Astrocyte (in vitro differentiated cells and primary cell): ENCODE measurements around the gene ANKRD29. TPM values are rescaled to one million over a fixed set of nuclear protein-coding genes. Genes with fewer than 3 reads are reported as not detected.

Experiments used
- DNase-seq: peaks from one replicate; pipeline ENCODE4 v3.0.0-alpha.2; 2010; ENCODE audit warnings: low read depth
- FAIRE-seq: peaks from 2 replicates; lab custom pipeline; 2011; peaks lifted over from hg19 to GRCh38; lab: Jason Lieb, UNC
- H2AFZ ChIP-seq: 2 replicates; pipeline ENCODE4 v1.6.0; 2012; ENCODE audit warnings: low read depth, low read length, inconsistent platforms
- H3K27ac ChIP-seq: 2 replicates; pipeline ENCODE4 v1.5.1; 2011; ENCODE audit warnings: low read depth, low read length, inconsistent platforms
- H3K27me3 ChIP-seq: 2 replicates; pipeline ENCODE4 v1.6.0; 2011; ENCODE audit warnings: low read length, inconsistent platforms; ENCODE audit not compliant: insufficient read depth
- H3K36me3 ChIP-seq: 2 replicates; pipeline ENCODE4 v1.5.1; 2011; ENCODE audit warnings: low read length, inconsistent platforms; ENCODE audit not compliant: insufficient read depth
- H3K4me1 ChIP-seq: 2 replicates; pipeline ENCODE4 v1.5.1; 2011; ENCODE audit warnings: low read length, inconsistent platforms; ENCODE audit not compliant: insufficient read depth
- H3K4me2 ChIP-seq: 2 replicates; pipeline ENCODE4 v1.6.0; 2012; ENCODE audit warnings: low read length, inconsistent platforms
- H3K4me3 ChIP-seq: 2 replicates; pipeline ENCODE4 v1.5.1; 2011; ENCODE audit warnings: low read depth, mild to moderate bottlenecking, low read length, inconsistent platforms; ENCODE audit not compliant: insufficient read depth
- H3K79me2 ChIP-seq: 2 replicates; pipeline ENCODE4 v1.6.0; 2012; ENCODE audit warnings: mild to moderate bottlenecking, low read length, inconsistent platforms; ENCODE audit not compliant: insufficient read depth
- H3K9ac ChIP-seq: 2 replicates; pipeline ENCODE4 v1.6.0; 2012; ENCODE audit warnings: mild to moderate bottlenecking, low read length, inconsistent platforms
- H3K9me3 ChIP-seq: 2 replicates; pipeline ENCODE4 v1.5.1; 2012; ENCODE audit warnings: low read depth, mild to moderate bottlenecking, low read length, inconsistent platforms; ENCODE audit not compliant: insufficient read depth
- H4K20me1 ChIP-seq: 2 replicates; pipeline ENCODE4 v1.6.0; 2012; ENCODE audit warnings: low read length, inconsistent platforms; ENCODE audit not compliant: insufficient read depth
- H3K27ac Mint-ChIP-seq: one replicate; pipeline ENCODE4 v1.8.0; 2021; ENCODE audit warnings: mild to moderate bottlenecking, mixed read lengths; ENCODE audit not compliant: unreplicated experiment
- H3K27me3 Mint-ChIP-seq: one replicate; pipeline ENCODE4 v1.8.0; 2021; ENCODE audit warnings: low read depth, mixed read lengths; ENCODE audit not compliant: unreplicated experiment
- H3K36me3 Mint-ChIP-seq: one replicate; pipeline ENCODE4 v1.8.0; 2021; ENCODE audit warnings: low read depth, mixed read lengths; ENCODE audit not compliant: unreplicated experiment
- H3K4me1 Mint-ChIP-seq: one replicate; pipeline ENCODE4 v1.8.0; 2021; ENCODE audit warnings: low read depth, mixed read lengths; ENCODE audit not compliant: unreplicated experiment
- H3K4me3 Mint-ChIP-seq: one replicate; pipeline ENCODE4 v1.8.0; 2021; ENCODE audit warnings: mild to moderate bottlenecking, moderate library complexity, mixed read lengths; ENCODE audit not compliant: unreplicated experiment
- H3K9me3 Mint-ChIP-seq: one replicate; pipeline ENCODE4 v1.8.0; 2021; ENCODE audit warnings: mild to moderate bottlenecking, mixed read lengths; ENCODE audit not compliant: unreplicated experiment
- EZH2 ChIP-seq: IDR thresholded peaks from 2 replicates; pipeline ENCODE4 v1.6.1; 2012; ENCODE audit warnings: mild to moderate bottlenecking, low read length, inconsistent platforms; ENCODE audit not compliant: insufficient read depth
- total RNA-seq: library from RNA; stranded (reverse); gene quantifications from 2 replicates; pipeline ENCODE4 v1.2.1, GENCODE V29; 2021
- TF ChIP-seq, protein P1 (sequence below): IDR thresholded peaks from 2 replicates; pipeline ENCODE4 v1.5.1; 2011; ENCODE audit warnings: low read depth, mild to moderate bottlenecking, inconsistent platforms, low read length, moderate library complexity; ENCODE audit not compliant: insufficient read depth

The ANKRD29 gene
- total RNA-seq, 1 donor from 2014 or later = 0.75 TPM

GRCh38 chr18:23583071-23583865 is 79.4 kb downstream of the ANKRD29 start:
- Histone ChIP-seq H3K4me3 (no peak overlapping the region), H3K79me2 (peaks cover 56% of the 10 kb centered on the region)
- no peak for FAIRE-seq

DNA sequence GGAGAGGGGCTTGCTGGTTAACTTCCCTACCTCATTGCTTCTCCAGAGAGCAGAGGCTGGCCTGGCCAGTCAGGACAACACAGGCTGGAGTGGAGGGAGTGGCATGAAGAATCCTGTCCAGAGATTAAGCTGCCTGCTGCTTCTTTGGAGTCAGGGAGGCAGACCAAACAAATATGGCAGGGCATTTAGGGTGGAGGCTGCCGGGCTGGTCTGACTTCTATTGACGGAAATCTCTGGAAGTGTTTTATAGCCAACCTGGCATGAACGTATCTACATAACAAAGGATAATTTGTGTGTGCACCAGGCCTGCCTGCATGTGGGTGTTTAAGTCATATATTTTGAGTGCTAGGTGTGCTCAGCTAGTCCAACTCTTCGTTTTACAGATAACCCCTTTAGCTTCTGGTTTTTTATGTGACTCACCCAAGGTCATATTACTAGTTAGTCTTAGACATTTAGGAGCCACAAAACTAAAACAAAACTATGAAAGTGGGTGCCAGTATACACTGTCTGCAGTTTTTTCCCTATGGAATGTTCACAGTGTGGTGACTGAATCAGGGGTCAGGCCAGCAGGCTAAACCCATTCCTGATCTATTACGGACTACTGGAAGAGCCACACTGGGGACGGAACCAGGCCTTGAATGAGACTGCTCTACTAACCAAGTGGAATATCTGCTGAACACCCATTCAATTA is 81.9 kb downstream of the ANKRD29 start:
- H2AFZ ChIP-seq = no peak overlapping the region
- no peak for FAIRE-seq
- no peaks in the 10 kb centered on the region for H3K9me3 ChIP-seq
- no peak overlapping the region for H3K4me3 Mint-ChIP-seq
- no peak overlapping the region for H3K9ac ChIP-seq
- peaks cover 66% of the 10 kb centered on the region for H4K20me1 ChIP-seq
- H3K79me2 ChIP-seq = peaks cover 55% of the 10 kb centered on the region
- TF ChIP-seq, protein P1, sequence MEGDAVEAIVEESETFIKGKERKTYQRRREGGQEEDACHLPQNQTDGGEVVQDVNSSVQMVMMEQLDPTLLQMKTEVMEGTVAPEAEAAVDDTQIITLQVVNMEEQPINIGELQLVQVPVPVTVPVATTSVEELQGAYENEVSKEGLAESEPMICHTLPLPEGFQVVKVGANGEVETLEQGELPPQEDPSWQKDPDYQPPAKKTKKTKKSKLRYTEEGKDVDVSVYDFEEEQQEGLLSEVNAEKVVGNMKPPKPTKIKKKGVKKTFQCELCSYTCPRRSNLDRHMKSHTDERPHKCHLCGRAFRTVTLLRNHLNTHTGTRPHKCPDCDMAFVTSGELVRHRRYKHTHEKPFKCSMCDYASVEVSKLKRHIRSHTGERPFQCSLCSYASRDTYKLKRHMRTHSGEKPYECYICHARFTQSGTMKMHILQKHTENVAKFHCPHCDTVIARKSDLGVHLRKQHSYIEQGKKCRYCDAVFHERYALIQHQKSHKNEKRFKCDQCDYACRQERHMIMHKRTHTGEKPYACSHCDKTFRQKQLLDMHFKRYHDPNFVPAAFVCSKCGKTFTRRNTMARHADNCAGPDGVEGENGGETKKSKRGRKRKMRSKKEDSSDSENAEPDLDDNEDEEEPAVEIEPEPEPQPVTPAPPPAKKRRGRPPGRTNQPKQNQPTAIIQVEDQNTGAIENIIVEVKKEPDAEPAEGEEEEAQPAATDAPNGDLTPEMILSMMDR = no peak
- no peak for TF ChIP-seq EZH2
- peaks cover 45% of the 10 kb centered on the region for H3K4me1 Mint-ChIP-seq
- H3K4me1 ChIP-seq = peaks cover 22% of the 10 kb centered on the region
- peaks cover 10% of the 10 kb centered on the region for H3K36me3 Mint-ChIP-seq
- no peaks in the 10 kb centered on the region for H3K9me3 Mint-ChIP-seq
- H3K4me3 ChIP-seq = no peak overlapping the region
- H3K27ac Mint-ChIP-seq = peak overlapping the region; percentile 70
- peak; percentile 91 for DNase-seq
- H3K36me3 ChIP-seq = no peaks in the 10 kb centered on the region
- H3K27ac ChIP-seq = peak overlapping the region; percentile 24
- no peaks in the 10 kb centered on the region for H3K27me3 ChIP-seq
- H3K4me2 ChIP-seq = peak overlapping the region; percentile 58
- no peaks in the 10 kb centered on the region for H3K27me3 Mint-ChIP-seq

More at GRCh38 chr18:23583071-23583865, 79.4 kb downstream of the ANKRD29 start:
- Mint-ChIP-seq H3K4me3 (peak overlapping the region; percentile 68), H3K9me3 (no peaks in the 10 kb centered on the region), H3K27ac (peak overlapping the region; percentile 36), H3K36me3 (peaks cover 4% of the 10 kb centered on the region), H3K27me3 (peaks cover 3% of the 10 kb centered on the region), H3K4me1 (peaks cover 45% of the 10 kb centered on the region)
- Histone ChIP-seq H3K9ac (no peak overlapping the region), H3K36me3 (no peaks in the 10 kb centered on the region), H3K4me2 (no peak overlapping the region), H3K4me1 (peaks cover 27% of the 10 kb centered on the region), H3K27ac (no peak overlapping the region), H2AFZ (no peak overlapping the region), H3K27me3 (no peaks in the 10 kb centered on the region), H4K20me1 (peaks cover 63% of the 10 kb centered on the region), H3K9me3 (no peaks in the 10 kb centered on the region)
- no peak for DNase-seq
- TF ChIP-seq, protein P1 = no peak
- TF ChIP-seq EZH2 = no peak
